Upper lobe of right lung (tissue), 1 donor: ENCODE results near the gene CTSC. TPM values are rescaled to one million over a fixed set of nuclear protein-coding genes. Genes with fewer than 3 reads are reported as not detected.

Experiments
- ATAC-seq: fragments of 200-7000 bp; cut with Tn5 transposase; one replicate; pipeline ENCODE4 v1.9.1; 2020; ENCODE audit warnings: mild to moderate bottlenecking, moderate library complexity
- DNase-seq: peaks from one replicate; pipeline ENCODE4 v3.0.0-alpha.2; 2020
- H3K27ac ChIP-seq: fragments of 200-600 bp; one replicate; pipeline ENCODE4 v1.8.0; 2022
- H3K27me3 ChIP-seq: fragments of 200-600 bp; one replicate; pipeline ENCODE4 v1.8.0; 2022; ENCODE audit warnings: mild to moderate bottlenecking
- H3K36me3 ChIP-seq: fragments of 200-600 bp; one replicate; pipeline ENCODE4 v1.8.0; 2022
- H3K4me1 ChIP-seq: fragments of 200-600 bp; one replicate; pipeline ENCODE4 v1.8.0; 2022
- H3K4me3 ChIP-seq: fragments of 200-600 bp; one replicate; pipeline ENCODE4 v1.8.0; 2022; ENCODE audit warnings: mild to moderate bottlenecking
- H3K9me3 ChIP-seq: fragments of 200-600 bp; one replicate; pipeline ENCODE4 v1.8.0; 2022
- intact Hi-C: fragments of 100-400 bp; cut with DNase I; formaldehyde crosslinking; loops from one replicate; pipeline ENCODE4 v1.11.0; 2022
- total RNA-seq: library from RNA; stranded (reverse); fragmentation: NEBNext Ultra II Directional; extraction: Animal tissue kit (Norgen Biotek cat#: 25700); gene quantifications from one replicate; pipeline ENCODE4 v1.2.1, GENCODE V29; 2021
- TF ChIP-seq, protein P1 (sequence below): fragments of 200-600 bp; IDR thresholded peaks from one replicate; pipeline ENCODE4 v1.8.0; 2022; ENCODE audit warnings: antibody characterized with exemption
- donor health status: DM: no; HTN: yes; CAD: no; lungs with severe emphysema.

Gene CTSC
- total RNA-seq, 1 donor from 2014 or later = 278 TPM

DNA sequence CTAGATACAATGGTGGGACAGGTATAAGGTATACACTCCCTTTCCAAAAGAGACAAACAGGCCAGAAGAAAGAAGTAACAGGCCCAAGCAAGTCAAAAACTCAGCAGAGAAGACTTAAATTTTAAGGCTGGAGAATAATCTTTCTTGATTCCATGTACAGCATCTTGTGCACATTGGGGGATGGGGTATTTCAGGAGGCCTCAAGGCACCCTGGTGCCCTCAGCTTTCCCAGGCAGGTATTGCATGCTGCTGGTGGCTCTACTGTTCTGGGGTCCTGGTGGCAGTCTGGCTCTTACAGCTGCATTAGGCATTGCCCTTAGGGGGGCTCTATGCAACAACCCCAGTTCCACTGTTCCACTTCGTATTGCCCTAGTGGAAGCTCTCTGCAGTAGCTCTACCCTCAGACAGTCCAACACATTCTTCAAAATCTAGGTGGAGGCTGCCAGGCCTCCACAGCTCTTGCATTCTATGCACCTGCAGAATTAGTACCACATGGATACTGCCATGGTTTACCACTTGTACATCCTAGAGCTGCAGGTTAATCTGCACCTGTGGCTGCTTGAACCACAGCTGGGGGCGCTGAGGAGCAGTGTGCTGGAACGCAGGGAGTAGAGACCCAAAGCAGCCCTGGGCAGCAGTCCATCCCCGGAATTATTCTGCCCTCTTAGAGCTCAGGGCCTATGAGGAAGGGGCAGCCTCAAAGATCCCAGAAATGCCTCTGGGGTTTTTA is 4.2 kb upstream of the CTSC start:
- DNase-seq = no peak
- ATAC-seq = no peak
- Histone ChIP-seq H3K27ac (no peak overlapping the region), H3K36me3 (no peaks in the 10 kb centered on the region), H3K4me3 (no peak overlapping the region), H3K4me1 (peaks cover 11% of the 10 kb centered on the region), H3K27me3 (no peaks in the 10 kb centered on the region), H3K9me3 (no peaks in the 10 kb centered on the region)
- TF ChIP-seq, protein P1, sequence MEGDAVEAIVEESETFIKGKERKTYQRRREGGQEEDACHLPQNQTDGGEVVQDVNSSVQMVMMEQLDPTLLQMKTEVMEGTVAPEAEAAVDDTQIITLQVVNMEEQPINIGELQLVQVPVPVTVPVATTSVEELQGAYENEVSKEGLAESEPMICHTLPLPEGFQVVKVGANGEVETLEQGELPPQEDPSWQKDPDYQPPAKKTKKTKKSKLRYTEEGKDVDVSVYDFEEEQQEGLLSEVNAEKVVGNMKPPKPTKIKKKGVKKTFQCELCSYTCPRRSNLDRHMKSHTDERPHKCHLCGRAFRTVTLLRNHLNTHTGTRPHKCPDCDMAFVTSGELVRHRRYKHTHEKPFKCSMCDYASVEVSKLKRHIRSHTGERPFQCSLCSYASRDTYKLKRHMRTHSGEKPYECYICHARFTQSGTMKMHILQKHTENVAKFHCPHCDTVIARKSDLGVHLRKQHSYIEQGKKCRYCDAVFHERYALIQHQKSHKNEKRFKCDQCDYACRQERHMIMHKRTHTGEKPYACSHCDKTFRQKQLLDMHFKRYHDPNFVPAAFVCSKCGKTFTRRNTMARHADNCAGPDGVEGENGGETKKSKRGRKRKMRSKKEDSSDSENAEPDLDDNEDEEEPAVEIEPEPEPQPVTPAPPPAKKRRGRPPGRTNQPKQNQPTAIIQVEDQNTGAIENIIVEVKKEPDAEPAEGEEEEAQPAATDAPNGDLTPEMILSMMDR = no peak
- intact Hi-C loops = no loop called here

DNA sequence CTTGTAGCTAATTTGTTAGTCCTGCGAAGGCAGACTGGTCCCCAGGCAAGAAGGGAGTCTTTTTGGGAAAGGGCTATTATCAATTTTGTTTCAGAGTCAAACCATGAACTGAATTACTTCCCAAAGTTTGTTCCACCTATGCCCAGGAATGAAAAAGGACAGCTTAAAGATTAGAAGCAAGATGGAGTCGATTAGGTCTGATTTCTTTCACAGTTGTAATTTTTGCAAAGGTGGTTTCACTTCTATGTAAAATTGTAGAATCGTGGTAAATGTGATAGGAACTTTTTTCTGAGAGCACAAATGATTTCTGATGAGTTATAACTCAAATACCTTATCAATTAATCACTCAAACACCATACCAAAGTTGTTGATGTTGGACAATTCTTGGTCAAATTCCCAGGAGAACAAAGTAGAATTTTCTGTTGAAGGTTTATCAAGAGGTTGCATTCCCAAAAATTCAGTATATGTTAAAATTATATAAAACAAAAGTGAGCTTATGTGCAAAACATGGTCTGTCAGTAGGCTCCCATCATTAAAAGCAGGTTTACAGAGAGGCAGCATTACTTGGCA is 2.9 kb upstream of the CTSC start:
- Histone ChIP-seq H3K9me3 (no peaks in the 10 kb centered on the region), H3K27ac (no peak overlapping the region), H3K36me3 (no peaks in the 10 kb centered on the region), H3K27me3 (no peaks in the 10 kb centered on the region), H3K4me3 (no peak overlapping the region), H3K4me1 (peaks cover 11% of the 10 kb centered on the region)
- ATAC-seq = no peak
- intact Hi-C loops = no loop called here
- no peak for DNase-seq
- TF ChIP-seq, protein P1 = no peak

DNA sequence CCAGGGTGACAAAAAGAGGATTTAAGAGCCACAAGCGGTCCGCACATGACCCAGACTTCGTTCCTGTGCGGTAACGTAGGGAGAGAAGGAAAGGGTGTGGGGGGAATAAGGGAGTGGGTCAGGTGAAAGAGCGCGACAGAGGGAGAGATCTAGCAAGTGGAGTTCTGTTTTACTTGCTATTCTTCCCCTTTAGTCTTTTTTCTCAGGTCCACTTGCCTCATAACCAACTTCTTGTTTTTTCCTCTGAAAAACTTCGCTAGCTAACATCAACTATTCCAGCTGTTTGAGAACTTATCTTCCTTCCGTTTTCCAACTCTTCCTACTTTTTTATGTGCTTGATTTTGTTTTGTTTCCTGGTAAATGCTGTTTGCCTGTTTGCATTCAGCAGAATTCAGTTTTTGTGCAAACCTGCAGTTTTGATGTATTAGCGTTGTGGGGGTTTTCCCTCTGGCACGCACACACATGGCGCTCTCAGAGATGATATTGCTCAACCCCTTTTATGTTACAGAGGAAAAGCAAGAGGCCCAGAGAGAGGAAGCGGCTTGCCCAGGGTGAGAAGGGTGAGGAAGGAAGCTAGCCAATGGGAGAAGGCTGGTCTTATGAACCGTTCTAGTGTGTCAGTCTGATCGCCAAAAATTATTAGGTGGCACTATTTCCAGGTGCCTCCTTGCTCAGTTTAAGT is 592 bp upstream of the CTSC start:
- DNase-seq = peak; percentile 73
- Histone ChIP-seq H3K27ac (peak overlapping the region; percentile 90), H3K36me3 (peaks cover 16% of the 10 kb centered on the region), H3K27me3 (no peaks in the 10 kb centered on the region), H3K4me3 (peak overlapping the region; percentile 92), H3K9me3 (no peaks in the 10 kb centered on the region), H3K4me1 (peaks cover 24% of the 10 kb centered on the region)
- intact Hi-C loops = no loop called here
- TF ChIP-seq, protein P1 = no peak
- peak; percentile 83 for ATAC-seq

DNA sequence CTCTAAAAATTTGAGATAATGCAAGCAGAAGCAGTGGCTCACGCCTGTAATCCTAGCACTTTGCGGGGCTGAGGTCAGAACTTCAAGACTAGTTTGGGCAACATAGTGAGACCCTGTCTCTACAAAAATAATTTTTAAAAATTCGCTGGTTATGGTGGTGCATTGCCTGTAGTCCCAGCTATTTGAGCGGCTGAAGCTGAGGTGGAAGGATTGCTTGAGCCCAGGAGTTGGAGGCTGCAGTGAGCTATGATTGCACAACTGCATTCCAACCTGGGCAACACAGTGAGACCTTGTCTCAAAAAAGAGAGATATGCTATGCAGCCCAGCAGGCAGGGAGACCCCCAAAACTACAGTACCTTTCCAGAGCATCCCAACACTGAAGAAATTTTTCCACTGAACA is 2.3 kb downstream of the CTSC start:
- H3K27ac ChIP-seq = peak overlapping the region; percentile 90
- H3K36me3 ChIP-seq = peaks cover 44% of the 10 kb centered on the region
- ATAC-seq = no peak
- TF ChIP-seq, protein P1 = no peak
- no peaks in the 10 kb centered on the region for H3K9me3 ChIP-seq
- intact Hi-C loops = no loop called here
- no peaks in the 10 kb centered on the region for H3K27me3 ChIP-seq
- H3K4me1 ChIP-seq = peaks cover 30% of the 10 kb centered on the region
- H3K4me3 ChIP-seq = peak overlapping the region; percentile 92
- DNase-seq = no peak

DNA sequence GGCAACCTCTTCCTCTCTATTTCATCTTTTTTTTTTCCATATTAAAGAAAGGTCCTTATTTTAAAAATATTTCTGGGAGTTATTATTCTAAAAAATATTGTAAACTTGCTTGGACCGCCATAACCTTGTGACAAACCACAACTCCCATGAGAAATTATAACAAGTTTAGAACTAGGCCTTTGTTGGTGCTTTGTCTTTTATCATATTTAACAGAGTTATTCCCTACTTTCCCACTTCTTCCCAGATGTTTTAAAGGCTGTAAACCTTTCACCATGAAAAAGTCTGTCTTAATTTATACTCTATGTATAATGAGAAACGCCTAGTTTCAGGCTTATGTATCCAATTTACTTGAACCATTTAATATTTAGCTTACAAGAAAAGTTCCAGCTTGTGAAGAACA is 3.7 kb downstream of the CTSC start:
- no peak for ATAC-seq

More for the DNA sequence above, 3.7 kb downstream of the CTSC start:
- Histone ChIP-seq H3K27me3 (no peaks in the 10 kb centered on the region), H3K9me3 (no peaks in the 10 kb centered on the region), H3K4me3 (peak overlapping the region; percentile 92), H3K27ac (no peak overlapping the region), H3K4me1 (peaks cover 27% of the 10 kb centered on the region), H3K36me3 (peaks cover 50% of the 10 kb centered on the region)
- DNase-seq = no peak
- intact Hi-C loops = no loop called here
- TF ChIP-seq, protein P1 = no peak
